GM12864 (cell line): ENCODE results near the gene ENG.
A peak's percentile ranks its signal among the peaks of the same experiment; 100 is the strongest.

Source experiments
- DNase-seq: peaks from one replicate; pipeline ENCODE4 v3.0.0-alpha.2; 2011; ENCODE audit warnings: low read depth
- H3K4me3 ChIP-seq: 2 replicates; pipeline ENCODE4 v1.5.1; 2011; ENCODE audit warnings: mild to moderate bottlenecking, low read depth, low read length, control low read depth
- CTCF ChIP-seq: IDR thresholded peaks from 2 replicates; pipeline ENCODE4 v1.5.1; 2011; ENCODE audit warnings: low read depth, mild to moderate bottlenecking, moderate library complexity, low read length, control low read depth, inconsistent platforms; ENCODE audit errors: missing control alignments

The ENG gene

DNA sequence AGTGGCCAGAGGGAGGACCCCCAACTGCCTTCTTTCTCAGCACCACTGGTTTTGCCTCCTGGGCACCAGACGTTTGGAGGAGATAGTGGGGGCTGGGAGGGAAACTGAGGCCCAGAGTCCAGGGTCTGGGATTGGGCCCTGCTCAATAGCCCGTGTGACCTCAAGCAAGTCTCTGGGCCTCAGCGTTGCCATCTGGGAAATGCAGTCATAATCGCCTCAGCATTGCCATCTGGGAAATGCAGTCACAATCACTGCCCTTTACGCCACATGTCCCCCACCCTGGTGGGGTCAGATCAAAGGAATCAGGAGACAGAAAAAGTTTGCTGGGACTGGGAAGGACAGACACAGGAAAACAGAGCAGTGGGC is 77.6 kb downstream of the ENG start:
- no peak for DNase-seq
- peak overlapping the region; percentile 72 for H3K4me3 ChIP-seq
- TF ChIP-seq CTCF, result no peak

- peak; percentile 78 for DNase-seq
- H3K4me3 ChIP-seq, result peak overlapping the region; percentile 72
- TF ChIP-seq CTCF, result no peak
Measured at GRCh38 chr9:127776195-127776923, 78.1 kb downstream of the ENG start.

- DNase-seq, result no peak
- TF ChIP-seq CTCF, result no peak
- no peak overlapping the region for H3K4me3 ChIP-seq
Measured at GRCh38 chr9:127773981-127774380, 80.5 kb downstream of the ENG start.

- H3K4me3 ChIP-seq, result no peak overlapping the region
- TF ChIP-seq CTCF, result no peak
- DNase-seq, result no peak
Measured at GRCh38 chr9:127773272-127773671, 81.2 kb downstream of the ENG start.

- TF ChIP-seq CTCF, result no peak
- DNase-seq, result no peak
- H3K4me3 ChIP-seq, result no peak overlapping the region
Measured at GRCh38 chr9:127772603-127773002, 81.9 kb downstream of the ENG start.

DNA sequence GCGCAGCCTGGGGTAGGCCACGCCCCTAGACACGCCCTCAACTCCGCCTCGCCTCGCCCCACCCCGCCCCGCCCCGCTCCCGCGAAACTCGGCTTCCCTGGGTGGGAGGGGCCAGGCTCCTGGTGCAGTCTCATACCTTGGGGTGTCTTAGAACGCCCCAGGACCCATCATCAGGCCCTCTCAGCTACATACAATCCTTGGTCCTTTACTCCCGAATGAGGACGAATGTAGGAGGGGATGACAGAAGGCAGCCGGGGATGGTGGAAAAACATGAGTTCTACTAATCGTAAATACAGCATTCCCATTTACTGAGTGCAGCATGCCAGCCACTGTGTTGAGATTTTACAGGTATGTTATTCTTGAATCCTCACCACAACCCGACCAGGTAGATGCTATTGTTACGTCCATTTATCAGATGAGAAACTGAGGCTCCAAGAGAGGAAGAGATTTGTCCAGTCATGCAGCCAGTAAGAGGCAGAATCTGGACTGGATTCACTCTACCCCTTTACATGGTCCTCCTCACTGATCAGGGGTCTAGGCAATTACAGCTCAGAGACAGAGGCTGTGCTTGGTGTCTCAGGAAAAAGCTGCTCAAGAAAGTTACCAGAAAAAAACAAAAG is 82.8 kb downstream of the ENG start:
- DNase-seq, result no peak
- H3K4me3 ChIP-seq, result peak overlapping the region; percentile 56; the same call in 1 of the 2 replicates
- no peak for TF ChIP-seq CTCF
